AG09309 (cell line): ENCODE results near the gene ZGLP1.

Experiments
- DNase-seq: peaks from one replicate; pipeline ENCODE4 v3.0.0-alpha.2; 2010; ENCODE audit warnings: low read depth
- H3K4me3 ChIP-seq: 2 replicates; pipeline ENCODE4 v1.5.1; 2011; ENCODE audit warnings: mild to moderate bottlenecking, low read depth, low read length, moderate library complexity; ENCODE audit not compliant: control insufficient read depth
- TF ChIP-seq, protein P1 (sequence below): IDR thresholded peaks from 2 replicates; pipeline ENCODE4 v1.5.1; 2011; ENCODE audit warnings: mild to moderate bottlenecking, low read depth, low read length, inconsistent platforms; ENCODE audit not compliant: insufficient read depth, control insufficient read depth; ENCODE audit errors: missing control alignments

Gene ZGLP1

DNA sequence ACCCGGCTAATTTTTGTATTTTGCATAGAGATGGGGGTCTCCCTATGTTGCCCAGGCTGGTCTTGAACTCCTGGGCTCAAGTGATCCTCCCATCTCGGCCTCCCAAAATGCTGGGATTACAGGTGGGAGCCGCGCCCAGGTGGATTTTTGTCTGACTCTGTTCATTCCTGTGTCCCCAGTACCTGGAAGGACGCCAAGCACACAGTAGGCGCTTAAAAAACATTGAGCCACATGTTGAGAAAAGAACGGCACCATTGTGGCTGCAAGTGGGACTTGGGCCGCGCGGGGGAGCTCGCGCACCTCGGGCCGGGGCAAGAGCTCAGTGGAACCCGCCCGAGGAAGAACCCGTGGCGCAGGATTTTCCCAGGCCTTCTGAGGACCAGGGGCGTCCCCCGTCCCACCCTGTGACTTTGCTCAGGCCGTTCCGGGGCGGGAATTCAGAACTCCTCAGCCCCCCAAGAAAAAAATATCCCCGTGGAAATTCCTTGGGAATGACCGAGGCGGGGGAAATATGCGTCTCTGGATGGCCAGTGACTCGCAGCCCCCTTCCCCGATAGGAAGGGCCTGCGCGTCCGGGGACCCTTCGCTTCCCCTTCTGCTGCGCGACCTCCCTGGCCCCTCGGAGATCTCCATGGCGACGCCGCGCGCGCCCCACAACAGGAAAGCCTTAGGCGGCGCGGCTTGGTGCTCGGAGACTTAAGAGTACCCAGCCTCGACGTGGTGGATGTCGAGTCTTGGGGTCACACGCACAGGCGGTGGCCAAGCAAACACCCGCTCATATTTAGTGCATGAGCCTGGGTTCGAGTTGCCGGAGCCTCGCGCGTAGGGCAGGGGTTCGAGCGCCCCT, 40.1 kb downstream of the ZGLP1 start:
- DNase-seq: no peak
- H3K4me3 ChIP-seq: peak overlapping the region; percentile 28
- TF ChIP-seq, protein P1, sequence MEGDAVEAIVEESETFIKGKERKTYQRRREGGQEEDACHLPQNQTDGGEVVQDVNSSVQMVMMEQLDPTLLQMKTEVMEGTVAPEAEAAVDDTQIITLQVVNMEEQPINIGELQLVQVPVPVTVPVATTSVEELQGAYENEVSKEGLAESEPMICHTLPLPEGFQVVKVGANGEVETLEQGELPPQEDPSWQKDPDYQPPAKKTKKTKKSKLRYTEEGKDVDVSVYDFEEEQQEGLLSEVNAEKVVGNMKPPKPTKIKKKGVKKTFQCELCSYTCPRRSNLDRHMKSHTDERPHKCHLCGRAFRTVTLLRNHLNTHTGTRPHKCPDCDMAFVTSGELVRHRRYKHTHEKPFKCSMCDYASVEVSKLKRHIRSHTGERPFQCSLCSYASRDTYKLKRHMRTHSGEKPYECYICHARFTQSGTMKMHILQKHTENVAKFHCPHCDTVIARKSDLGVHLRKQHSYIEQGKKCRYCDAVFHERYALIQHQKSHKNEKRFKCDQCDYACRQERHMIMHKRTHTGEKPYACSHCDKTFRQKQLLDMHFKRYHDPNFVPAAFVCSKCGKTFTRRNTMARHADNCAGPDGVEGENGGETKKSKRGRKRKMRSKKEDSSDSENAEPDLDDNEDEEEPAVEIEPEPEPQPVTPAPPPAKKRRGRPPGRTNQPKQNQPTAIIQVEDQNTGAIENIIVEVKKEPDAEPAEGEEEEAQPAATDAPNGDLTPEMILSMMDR: peak; percentile 97

DNA sequence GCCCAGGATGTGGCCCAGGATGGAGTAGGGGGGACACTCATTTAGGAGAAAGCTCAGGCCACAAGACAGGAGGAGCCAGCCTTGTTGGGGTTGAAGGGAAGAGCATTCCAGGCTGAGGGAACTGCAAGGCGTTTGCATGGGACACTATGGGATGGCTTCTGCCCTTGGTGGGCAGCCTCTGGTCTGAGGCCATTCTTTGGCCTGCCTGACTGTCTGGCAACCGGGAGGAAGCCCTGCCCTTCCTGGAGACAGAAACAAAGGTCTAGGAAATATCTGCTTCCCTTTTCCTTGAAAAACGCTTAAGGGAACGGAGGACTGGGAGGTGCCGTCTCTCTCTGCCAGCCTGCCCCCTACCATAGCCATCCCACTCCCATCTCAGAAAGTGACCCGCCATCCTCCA, 41.5 kb downstream of the ZGLP1 start:
- DNase-seq: no peak
- no peak overlapping the region for H3K4me3 ChIP-seq
- TF ChIP-seq, protein P1: no peak

DNA sequence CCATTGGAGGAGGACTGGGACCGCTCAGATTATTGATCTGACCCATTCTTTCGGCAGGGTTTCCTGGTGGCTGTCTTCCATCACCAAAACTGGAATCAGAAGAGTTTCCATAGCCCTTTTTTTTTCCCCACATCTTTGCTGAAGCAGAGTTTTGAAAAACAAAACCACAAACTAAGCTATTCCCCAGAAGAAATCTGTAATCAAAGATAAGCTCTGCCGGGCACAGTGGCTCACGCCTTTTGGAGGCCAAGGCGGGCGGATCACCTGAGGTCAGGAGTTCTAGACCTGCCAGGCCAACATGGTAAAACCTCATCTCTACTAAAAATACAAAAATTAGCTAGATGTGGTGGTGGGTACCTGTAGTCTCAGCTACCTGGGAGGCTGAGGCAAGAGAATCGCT, 42.9 kb downstream of the ZGLP1 start:
- TF ChIP-seq, protein P1: no peak
- no peak overlapping the region for H3K4me3 ChIP-seq
- DNase-seq: no peak

DNA sequence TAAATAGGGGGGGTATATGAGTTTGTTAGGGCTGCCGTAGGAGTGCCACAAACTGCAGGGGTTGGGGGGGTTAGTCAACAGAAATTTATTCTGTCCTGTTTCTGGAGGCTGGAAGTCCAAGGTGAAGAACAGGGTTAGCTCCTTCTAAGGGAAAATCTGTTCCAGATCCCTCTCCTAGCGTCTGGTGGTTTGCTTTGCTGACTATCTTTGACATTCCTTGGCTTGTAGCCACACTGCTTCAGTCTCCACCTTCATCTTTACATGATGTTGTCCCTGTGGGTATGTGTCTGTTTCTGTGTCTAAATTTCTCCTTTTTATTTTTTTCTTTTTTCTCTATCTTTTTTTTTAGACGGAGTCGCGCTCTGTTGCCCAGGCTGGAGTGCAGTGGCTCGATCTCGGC, 46.8 kb downstream of the ZGLP1 start:
- DNase-seq: no peak
- TF ChIP-seq, protein P1: no peak

DNA sequence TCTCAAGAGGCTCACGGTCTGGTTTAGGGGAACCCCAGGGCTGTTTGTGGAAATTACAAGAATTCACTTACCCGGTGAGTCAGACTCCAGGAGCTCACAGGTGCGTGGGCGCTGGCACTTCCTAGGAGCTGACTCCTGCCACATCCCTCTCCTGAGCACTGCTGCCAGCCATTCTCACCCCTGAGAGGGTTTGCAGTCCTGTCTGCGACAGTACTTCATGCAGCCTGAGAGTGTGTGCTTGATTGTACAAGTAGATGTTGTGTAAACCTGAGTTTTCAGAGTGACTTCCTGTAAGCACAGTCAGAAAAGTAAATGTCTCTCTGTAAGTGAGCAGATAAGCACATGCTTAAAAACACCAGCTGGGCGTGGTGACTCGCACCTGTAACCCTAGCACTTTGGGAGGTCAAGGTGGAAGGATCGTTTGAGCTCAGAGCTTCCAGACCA, 49.5 kb downstream of the ZGLP1 start:
- H3K4me3 ChIP-seq: no peak overlapping the region
- TF ChIP-seq, protein P1: no peak
- DNase-seq: no peak

More for the DNA sequence above, 46.8 kb downstream of the ZGLP1 start:
- no peak overlapping the region for H3K4me3 ChIP-seq

DNA sequence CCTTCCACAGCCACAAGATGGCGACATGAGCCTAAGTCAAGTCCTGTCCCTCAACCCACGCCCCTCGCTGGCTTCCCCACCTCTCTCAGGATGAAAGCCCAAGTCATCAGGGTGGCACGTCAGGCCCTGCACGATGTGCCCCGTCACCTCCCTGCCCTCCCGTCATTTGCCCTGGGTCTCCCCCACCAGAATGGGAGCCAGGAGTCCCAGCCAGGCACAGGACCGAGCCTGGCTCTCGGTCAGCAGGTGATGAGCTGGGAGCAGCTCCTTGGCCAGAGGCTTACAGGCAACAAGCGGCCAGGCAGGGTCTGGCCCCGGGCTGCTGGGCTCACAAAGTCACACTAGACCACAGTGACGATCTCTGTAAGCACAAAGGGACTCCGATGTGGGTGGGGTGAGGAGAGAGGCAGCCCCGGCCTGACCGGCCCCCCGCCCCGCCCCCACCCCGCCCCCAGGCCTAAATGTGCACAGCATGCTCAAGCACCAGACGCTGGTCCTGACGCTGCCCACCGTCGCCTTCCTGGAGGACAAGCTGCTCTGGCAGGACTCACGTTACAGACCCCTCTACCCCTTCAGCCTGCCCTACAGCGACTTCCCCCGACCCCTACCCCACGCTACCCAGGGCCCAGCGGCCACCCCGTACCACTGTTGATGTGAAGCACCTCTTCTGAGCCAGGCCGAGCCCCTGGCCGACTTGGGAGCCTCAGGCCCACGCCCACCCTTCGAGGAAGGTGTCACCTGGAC, 50.3 kb downstream of the ZGLP1 start:
- TF ChIP-seq, protein P1: peak; percentile 76
- peak; percentile 31 for DNase-seq

More for the DNA sequence above, 50.3 kb downstream of the ZGLP1 start:
- H3K4me3 ChIP-seq: no peak overlapping the region
